NCI-H226 (cell line): ENCODE results near the gene RREB1.

Source experiments
- DNase-seq: peaks from one replicate; pipeline ENCODE4 v3.0.0-alpha.2; 2015

Gene RREB1

DNA sequence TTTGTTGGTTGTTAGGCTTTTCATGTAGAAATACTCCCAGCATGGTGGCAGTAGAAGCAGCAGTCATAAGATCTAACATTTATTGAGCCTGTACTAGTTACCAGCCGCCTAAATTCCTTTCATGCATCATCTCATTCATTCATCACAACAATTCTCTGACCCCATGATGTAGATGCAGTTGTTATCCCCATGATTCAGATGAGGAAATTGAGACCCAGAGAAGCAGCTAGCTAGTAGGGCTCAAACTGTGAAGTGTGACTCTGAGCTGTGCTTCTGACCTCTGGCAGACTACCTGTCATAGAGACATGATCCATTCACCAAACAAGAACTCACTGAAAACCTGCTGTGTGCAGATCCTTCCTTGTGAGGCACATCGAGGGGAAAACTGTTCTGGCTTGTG is 16.9 kb downstream of the RREB1 start:
- DNase-seq: no peak

DNA sequence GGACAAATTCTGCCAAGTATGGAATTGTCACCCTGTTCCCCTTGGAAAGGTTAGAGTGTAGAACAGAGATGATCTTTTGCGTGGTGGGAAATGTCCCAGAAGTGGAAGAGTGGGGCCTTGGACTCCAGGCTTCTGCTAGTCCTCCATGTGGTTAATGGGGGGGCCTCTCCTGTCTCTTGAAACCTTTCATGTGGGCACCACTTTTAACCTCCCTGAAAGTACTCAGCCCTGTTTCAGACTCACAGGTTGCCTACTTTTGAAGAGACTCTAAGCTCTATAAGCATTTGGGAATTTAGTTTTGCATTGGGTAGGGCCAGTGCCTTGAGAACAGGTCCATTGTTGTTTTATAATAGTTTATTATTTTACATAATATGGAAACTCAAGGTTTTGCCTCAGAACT is 17.5 kb downstream of the RREB1 start:
- no peak for DNase-seq

DNA sequence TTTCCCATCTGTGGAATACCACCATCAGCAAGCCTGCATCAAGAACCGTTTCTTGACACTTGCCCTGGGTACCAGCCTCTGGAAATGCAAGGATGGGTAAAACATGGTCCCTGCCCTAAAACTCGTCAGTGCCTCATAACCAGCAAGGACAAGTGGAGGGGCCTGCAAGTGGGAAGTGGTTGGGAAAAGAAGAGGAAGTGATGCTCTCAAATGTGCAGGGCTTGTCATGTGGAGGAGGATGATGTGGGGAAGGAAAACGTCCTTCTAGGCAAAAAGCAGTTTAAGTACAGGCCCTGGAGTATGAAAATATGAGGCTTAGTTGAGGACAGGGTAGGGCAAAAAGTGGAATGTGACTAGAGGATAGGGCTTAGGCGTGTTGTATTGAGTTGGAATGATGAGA is 19.0 kb downstream of the RREB1 start:
- DNase-seq: no peak

DNA sequence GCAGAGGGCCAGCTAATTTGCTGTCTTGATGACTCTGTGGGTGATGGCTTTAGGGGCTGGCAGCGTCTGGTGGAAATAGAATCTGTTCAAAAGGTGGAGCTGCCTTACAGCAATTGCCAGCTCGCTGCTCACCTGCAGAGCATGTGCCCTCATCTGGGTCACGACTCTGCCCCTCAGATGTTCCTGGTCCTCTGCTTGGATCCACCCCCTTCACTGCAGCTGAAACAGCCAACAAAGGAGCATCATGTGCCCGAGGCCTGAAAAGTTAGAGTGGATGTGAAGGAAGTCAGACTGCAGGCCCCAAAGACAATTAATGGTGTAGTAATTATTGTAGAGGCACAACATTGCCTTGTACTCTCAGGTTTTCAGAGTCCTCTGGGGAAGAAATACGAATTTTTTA is 19.9 kb downstream of the RREB1 start:
- DNase-seq: no peak

DNA sequence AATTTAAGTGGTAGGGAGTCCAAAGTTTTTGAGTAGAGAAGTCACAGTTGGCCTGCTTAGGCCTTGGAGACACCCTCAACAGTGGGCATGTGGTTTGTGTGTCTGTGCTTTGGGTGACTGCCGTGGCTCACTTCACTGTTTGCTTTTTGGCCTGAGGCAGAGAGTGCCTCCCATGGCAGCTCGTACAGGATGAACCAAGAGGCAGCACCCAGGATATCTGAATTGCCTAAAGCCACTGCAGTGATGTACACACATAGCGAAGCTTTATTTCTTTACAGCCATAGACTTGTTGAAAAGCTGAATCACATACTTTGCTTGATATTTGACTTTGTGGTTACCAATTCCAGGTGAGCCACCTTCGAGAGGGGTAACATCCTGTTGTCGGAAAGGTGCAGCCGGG is 21.6 kb downstream of the RREB1 start:
- no peak for DNase-seq

DNA sequence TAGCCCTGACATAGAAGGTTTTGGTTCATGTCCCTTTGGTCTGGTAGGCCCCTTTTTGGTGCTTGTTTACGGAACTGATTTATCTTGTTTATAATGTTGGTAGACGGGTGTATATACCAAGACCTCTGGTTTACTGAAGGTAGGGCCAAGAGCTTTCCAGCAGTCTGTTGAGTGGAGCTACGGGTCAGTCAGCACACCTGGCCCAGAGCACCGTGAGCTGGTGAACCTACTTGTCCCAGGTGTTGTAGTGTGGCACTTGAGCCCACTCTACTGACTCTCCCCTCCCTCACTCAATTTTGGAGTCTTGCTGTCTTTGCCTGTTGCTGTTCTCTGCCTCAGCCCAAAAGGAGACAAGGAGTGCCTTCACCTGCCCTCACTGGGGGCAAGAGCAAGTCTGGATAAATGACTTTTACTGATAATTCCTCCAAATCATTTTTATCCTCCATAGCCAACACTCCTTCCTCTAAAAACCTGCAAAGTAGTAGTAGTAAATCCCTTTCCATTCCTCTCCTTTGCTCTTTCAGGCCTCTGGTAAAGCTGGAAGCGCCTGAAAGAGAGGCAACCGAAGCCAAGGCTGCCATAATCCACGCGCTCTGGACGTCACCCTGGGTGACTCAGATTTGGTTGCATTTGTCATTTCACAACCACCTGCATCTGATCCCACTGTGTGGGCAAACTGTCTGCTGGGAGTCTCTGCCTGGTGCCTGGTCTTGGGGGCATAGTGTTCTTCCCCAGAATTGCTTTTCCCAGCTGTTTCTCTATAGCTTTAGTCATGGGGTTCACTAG is 22.2 kb downstream of the RREB1 start:
- no peak for DNase-seq

DNA sequence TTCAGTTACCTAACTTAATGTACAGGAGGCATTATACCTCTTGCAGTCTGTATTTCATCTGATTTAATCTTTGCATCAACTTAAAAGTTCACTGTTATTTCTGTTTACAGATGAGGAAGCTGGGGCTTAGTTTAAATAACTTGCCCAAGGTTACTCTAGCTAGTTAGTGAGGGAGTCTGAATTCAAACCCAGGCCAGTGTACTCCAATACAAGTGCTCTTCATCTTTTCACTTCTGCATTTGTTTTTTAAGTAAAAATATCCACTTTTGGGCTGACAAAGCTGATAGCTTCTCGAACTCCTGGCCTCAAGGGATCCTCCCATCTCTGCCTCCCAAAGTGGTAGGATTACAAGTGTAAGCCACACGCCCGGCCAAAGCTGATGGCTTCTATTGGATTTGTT is 23.6 kb downstream of the RREB1 start:
- DNase-seq: no peak

DNA sequence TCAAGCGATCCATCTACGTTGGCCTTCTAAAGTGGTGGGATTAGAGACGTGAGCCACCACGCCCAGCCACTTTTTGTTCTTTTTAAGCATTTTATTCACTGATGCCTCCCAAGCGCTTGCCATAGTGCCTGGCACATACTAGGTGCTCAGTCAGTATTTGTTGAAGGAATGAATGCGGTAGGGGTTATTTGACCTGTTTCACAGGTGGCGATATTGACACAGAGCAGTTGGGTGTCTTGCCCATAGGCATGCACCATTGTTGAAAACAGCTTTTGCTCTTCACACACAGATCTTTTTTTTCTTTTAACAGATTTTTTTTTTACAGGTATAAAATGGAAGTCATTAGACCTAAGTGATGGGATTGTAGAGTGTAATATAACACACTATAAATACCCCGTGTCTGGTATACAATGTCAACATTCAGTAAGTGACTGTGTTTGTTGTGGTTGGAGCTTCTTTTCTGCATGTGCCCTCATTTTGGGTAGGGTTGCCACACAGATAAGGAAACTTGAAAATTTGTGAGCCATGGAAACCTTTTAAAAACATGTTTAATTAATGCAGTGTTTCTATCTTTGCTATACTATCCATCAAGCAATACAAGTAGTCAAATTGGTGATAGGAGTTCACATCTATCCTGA is 24.8 kb downstream of the RREB1 start:
- DNase-seq: no peak

DNA sequence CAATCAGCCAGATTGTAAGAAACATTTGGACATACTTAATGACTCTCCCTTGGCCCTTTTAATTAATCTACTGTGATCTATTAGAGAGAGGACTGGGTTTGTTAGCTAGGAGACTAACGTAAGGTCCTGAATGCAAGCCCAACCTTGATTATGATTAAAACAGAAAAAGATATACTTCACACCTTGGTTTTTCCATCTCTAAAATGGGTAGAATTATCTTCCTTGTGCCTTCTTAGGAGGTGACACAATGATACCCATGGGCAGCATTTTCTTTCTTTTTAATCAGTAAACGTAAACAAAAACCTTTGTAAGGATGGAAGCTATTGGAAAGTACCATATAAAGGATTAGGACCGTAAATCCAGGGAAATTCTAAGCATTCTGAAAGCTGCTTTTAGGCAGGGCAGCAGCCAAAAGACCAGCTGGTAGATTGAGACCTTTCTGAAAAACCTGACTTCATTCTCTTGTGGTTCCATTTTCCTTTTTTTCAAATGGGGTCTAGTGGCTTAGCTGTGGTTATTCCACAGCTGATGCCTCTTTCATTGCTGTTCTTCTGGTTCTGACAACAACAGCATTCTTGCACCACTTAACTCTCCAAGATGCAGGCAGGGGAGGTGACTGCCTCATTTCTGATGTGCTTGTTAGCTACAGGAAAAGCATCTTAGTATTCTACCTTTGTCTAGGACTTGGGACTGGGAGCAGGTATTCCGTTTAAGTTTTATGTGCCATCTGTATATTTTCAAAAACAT is 27.4 kb downstream of the RREB1 start:
- no peak for DNase-seq

DNA sequence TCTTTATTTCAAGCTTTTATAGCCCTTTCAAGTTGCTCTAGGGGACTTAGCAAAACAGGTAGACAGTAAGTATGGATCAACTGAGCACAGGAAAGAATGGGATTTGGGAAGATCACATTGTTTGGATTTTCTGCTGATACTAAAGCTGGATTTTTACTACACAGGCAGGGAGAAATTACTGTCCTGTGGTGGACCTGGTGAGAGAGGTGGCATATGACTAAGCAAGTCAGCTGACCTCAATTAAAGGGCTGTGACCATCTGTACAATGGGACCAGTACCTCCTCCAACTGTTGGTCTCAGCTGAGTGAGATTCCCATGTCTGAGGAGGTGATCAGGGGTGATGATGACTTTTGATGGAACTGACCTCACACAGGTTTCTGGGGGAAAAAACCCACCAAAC is 28.0 kb downstream of the RREB1 start:
- no peak for DNase-seq

DNA sequence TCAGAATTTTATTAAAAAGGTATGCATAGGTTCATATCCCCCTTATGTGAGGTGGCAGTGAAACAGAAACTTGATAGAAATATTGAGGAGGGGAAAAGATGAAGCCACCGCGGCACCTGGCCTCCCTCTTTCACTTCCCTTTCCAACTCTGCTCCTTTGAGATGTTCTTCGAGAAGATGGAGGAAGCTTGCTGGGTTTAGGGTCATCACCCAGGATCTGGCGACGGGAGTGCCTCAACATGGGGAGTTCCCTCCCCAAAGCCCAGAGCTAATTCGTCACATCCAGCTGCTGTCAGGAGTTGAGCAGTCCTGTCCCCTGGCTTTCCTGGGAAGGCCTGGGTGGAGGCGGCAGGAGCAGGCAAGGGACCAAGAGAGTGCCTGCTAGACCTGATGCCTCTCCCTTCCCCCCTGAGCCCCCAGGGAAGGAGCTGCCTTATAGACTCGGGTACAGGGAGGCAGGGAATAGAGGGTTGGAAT is 29.1 kb downstream of the RREB1 start:
- DNase-seq: no peak

DNA sequence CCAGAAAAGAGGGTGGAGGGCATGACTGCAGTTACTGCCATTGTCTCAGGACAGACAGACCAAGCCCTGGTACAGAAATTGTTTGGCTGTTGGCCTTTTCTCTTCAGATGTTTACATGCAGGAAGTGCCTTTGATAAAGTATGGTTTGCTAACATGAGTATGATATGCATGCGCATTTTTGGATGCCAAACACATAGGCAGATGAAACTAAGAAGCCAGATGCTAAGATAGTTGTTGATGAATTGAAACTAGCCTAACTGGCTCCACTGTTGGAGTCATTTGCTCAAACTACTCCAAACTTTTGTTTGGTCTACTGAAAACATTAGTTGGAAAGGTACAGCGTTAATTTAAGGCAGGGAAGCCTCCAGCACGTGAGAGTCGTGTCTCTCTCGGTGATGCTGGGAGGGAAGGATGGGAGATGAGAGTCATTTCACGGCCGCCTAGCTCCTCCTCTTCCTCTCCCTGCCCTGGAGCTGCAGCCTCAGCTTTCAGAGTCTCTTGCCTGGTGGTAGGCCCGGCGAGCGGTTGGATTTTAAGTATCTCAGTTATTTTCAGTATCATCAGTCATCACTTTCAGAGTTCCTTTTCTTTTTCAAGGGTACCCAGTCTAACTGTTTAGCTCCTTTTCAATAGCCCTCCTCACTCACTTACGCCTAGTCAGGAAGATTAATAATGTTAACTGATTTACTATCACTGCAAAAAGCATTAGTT is 29.7 kb downstream of the RREB1 start:
- no peak for DNase-seq

DNA sequence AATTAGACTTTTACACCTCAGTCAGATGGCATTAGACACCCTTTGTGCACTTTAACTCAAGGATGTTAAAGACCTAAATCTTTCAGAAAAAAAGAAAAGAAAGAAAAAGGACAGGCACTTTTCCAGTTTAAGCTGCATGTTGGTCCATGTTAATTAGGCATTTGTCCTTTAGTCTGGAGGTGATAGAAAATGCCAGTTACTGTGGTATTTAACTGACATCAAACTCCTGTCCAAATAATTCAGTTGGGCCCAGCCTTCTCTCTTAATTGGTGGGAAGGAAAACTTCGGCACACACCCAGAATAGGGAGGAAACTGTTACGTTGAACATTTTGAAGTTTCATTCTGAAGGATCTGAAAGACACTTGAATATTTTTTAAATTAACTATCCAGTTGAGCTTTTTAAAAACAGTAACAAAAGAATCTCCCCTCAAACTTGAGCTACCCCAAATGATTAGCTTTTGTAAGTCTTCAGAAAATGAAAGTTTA is 30.3 kb downstream of the RREB1 start:
- no peak for DNase-seq

DNA sequence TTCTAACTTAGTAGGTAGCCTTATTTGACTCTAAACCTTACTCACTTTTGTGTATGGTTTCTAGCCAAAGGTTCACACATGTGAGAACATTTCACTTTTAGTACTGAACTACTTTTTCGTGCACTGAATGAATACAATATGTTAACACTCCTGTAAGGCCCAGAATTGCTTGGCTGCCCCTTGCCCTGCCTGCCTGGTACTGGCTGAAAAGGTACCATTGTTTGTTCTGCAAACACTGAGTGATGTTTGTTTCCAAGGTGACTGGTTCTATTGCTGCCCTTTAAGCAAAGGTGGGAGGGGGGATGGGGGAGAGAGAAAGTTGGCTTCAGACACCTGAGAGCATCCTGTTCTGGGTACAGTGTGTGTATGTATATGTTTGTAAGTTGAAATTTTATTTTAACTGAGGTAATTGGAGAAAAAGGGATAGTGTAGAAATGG is 31.2 kb downstream of the RREB1 start:
- DNase-seq: no peak

DNA sequence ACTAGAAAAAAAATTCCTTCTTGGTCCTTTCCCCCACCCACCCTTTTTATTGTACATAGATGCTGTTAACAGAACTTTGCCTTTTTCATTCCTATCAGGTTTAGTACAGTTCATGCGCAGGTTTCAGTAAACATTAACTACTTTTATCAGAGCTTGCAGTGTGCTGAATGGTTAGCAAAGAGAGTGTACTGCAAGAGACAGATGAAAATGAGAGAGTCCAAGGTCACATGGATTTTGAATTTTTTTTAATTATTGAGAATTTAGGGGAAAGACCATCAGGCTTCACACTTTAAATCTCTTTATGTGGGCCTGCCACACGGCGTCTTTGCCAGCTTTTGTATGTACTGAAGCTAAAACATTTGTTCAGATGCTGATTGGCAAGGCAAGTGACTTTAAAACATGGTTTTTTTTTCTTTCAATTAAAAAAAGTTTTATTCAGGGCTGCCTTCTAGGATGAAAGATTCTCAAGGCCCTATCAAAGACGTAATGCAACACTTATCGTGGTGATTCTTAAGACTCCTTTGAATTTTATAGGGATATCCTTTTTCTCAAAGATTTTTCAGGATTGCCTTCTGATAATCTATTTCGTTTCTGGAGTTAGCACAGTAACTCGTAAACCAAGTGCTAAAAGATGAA is 32.2 kb downstream of the RREB1 start:
- DNase-seq: no peak

DNA sequence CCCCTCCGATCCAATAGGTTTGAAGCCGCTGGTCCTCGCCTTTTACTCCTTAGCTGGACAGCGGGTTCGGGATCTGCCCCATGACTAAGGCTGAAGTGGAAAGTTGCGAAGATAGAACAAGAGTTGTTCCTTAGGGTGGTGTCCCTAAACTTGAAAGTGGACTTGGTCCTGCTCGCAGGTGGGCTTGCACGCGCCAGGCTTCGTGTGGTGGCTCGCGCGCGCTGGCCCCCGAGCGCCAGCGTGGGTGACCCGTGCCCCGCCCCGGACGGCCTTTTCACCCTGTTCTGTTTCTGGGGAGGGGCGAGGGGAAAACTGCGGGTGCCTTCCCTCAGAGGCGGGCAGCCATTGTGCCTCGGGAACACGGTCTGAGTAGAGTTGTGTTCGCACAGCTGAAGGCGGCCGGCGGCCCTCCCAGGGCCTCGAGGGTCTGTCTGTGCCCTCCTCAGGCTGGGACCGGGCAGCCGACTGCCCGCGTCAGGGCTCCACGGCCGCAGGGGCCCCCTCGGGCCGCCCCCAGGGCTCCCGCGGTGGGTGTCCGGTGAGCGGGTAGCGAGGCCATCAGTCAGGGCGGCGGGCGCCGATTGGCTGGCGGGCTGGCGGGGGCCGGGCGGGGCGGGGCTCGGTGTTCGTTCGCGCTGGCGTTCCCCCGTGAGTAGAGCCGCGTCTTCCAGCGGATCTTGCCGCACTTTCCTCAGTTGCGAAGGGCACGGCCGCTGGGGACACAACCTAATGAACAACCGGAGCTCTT is 33.0 kb downstream of the RREB1 start:
- peak; percentile 75 for DNase-seq

DNA sequence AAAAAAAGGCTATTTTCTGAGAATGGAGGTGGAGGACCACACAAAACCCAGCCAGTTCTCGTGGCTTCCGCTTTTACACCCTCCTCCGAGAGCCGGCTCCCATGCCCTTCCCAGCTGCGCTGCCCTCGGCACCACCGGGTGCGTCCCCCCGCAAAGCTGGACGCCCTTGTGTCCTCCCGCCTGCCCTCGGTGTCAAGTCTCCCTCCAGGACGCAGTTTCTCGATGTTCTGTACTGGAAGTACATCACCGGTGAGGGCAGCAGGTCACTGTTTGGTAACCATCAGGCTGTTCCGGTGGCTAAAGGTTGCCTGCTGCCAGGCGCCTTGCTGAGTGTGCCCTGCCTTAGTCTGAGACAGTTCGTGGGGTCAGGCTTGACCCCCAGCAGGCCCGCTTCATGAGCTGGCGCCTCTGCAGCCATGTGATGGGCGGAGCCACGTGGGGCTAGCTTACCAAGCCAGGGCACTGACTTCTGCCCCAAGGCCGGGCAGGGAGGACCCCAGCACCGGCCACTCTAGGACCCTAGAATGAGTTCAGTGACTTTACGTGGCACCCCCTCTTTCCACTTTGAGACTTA is 34.6 kb downstream of the RREB1 start:
- no peak for DNase-seq

DNA sequence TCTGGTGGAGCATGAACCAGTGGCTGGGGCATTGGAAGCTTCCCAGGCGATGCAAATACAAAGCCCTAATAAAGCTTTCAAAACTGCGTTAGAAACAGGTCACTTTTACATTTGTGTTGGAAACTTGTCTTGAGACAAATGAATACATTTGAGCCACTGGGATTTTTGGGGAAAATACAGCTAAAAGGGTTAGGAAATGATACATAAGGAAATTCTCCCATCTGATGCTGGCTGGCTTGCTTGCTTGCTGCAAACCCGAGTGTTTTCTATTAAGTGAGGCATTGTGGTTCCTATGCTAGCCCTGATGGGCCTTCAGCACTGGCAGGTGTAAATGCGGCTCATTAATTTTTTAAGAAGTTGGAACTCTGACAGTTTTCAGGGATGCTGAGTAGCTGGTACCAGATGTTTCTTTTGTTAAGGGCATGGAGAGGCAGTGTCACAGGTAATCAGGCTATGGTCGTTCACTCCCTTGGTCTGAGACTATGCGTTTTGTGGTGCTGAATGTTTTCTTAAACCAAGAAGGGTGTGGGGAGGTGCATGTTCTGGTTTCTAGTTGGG is 35.2 kb downstream of the RREB1 start:
- no peak for DNase-seq

DNA sequence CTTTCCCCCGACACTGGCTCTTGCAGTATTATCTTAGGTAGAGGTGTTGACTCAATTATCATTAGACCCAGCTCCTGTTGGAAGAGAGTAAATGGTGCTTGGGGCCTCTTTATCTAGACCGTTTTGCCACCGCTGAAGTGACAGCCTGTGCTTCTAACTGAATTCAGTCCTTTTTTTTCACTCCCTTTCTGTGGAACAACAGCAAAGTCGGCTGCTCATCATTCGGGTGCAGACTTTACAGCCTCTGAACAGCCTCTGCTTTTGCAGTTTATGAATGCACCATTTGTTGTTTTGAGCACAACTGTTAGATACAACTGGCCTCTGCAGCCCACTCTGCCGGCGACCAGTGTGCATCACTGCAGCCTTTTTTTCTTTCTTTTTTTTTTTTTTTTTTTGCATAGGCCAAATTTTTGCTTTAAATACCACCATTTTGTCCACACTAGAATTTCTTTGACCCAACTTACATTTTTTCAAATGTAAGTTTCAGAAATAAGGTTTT is 35.8 kb downstream of the RREB1 start:
- no peak for DNase-seq

DNA sequence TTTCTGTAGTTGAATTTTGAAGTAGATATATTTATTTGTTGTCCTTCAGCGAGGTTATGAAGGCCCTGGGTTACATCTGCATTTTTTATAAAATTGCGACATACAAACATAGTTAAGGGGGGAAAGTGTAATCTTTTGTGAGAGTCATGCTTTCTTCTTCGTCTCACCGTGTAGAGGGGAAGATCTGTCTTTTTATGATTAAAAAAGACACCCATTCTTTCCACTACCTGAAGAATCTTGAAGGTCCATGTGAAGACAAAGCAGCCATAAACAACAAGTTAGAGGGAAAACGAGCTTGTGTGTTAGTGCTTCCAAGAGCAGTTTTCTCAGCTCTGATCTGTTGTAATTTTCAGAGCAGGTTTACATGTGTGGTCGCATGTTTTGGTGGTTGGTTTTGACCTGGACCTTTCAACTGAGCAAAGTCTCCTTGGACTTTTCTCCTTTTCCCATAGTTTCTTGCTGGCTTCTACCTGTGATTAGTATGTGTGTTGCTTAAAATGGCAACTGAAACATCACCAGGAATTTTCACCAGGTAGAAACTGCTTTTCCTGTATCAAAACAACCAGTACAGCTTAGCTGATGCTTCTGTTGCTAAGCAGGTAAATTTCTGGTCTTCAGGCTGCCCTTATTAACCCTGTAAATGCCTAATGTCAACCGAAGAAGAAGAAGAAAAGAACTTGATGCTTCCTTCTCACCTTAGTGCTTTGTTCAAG is 37.3 kb downstream of the RREB1 start:
- DNase-seq: no peak
